B cell (primary cell): ENCODE results near the gene SCN2B. TPM values are rescaled to one million over a fixed set of nuclear protein-coding genes. Genes with fewer than 3 reads are reported as not detected.

Experiments used
- ATAC-seq: fragments of 200-7000 bp; cut with Tn5 transposase; one replicate; pipeline ENCODE4 v1.10.0; 2021; ENCODE audit warnings: low read depth, mild to moderate bottlenecking, moderate number of reproducible peaks, moderate library complexity
- CTCF ChIA-PET: fragments of 350-600 bp; sonication (Branson Sonifier 250); formaldehyde crosslinking; loops from one replicate; lab custom pipeline; 2021; ENCODE audit warnings: antibody characterized with exemption, inconsistent platforms; lab: Charles Lee
- POLR2A ChIA-PET: fragments of 350-600 bp; sonication (Branson Sonifier 250); formaldehyde crosslinking; loops from one replicate; lab custom pipeline; 2021; ENCODE audit warnings: antibody characterized with exemption; lab: Charles Lee
- DNase-seq: peaks from one replicate; pipeline ENCODE4 v3.0.0; 2013
- H2AFZ ChIP-seq: 2 replicates; pipeline ENCODE4 v1.6.1; 2012; ENCODE audit warnings: mild to moderate bottlenecking, low read depth, low read length; ENCODE audit not compliant: insufficient read depth, poor library complexity, severe bottlenecking
- H3K27ac ChIP-seq, 2 donors: 1 replicate in 1 of 2; 2 replicates in 1 of 2; pipeline ENCODE4 v1.5.1; 2012 to 2013; ENCODE audit warnings: low read length in 2 of 2, mild to moderate bottlenecking in 2 of 2, moderate library complexity in 1 of 2
- H3K27me3 ChIP-seq, 4 experiments: fragments of 200-600 bp in 1 of 4; sonication (generic) in 1 of 4; replicated peaks in 1 of 4; 1 replicate in 2 of 4; 2 replicates in 2 of 4; pipeline versions ENCODE4 v1.6.1 to v1.7.0; 2013 to 2016; ENCODE audit warnings: low read length in 3 of 4, mild to moderate bottlenecking in 2 of 4, mixed read lengths in 1 of 4, moderate library complexity in 1 of 4; ENCODE audit not compliant: insufficient read depth in 4 of 4, control insufficient read depth in 3 of 4; ENCODE audit errors: control extremely low read depth in 1 of 4
- H3K36me3 ChIP-seq, 2 experiments: replicated peaks in 1 of 2; 1 replicate in 1 of 2; 2 replicates in 1 of 2; pipeline versions ENCODE4 v1.6.1 to v1.7.1; 2013; ENCODE audit warnings: low read length in 1 of 2; ENCODE audit not compliant: insufficient read depth in 2 of 2, control insufficient read depth in 1 of 2; ENCODE audit errors: control extremely low read depth in 1 of 2, extremely low read depth in 1 of 2
- H3K4me1 ChIP-seq, 2 donors: fragments of 200-600 bp in 1 of 2; sonication (generic) in 1 of 2; 1 replicate in 1 of 2; 2 replicates in 1 of 2; pipeline versions ENCODE4 v1.5.1 to v1.6.1; 2013 to 2017; ENCODE audit warnings: low read length in 2 of 2; ENCODE audit not compliant: control insufficient read depth in 2 of 2, insufficient read depth in 2 of 2
- H3K4me2 ChIP-seq: replicated peaks from 2 replicates; pipeline ENCODE3; 2012; ENCODE audit warnings: mild to moderate bottlenecking, low read depth, low read length; ENCODE audit not compliant: poor library complexity, severe bottlenecking
- H3K4me3 ChIP-seq, 5 experiments: fragments of 200-600 bp in 1 of 5; sonication (generic) in 1 of 5; 1 replicate in 3 of 5; 2 replicates in 2 of 5; pipeline versions ENCODE4 v1.5.1 to v1.7.0; 2011 to 2016; ENCODE audit warnings: low read length in 4 of 5, mild to moderate bottlenecking in 4 of 5, low read depth in 2 of 5, control low read depth in 1 of 5, moderate library complexity in 1 of 5; ENCODE audit not compliant: insufficient read depth in 1 of 5; ENCODE audit errors: control extremely low read depth in 1 of 5, extremely low read depth in 1 of 5
- H3K79me2 ChIP-seq: fragments of 200-600 bp; sonication (generic); one replicate; pipeline ENCODE4 v1.6.0; 2016; ENCODE audit warnings: low read length; ENCODE audit not compliant: control insufficient read depth, insufficient read depth
- H3K9ac ChIP-seq: fragments of 200-600 bp; sonication (generic); 2 replicates; pipeline ENCODE4 v1.6.1; 2017; ENCODE audit warnings: mild to moderate bottlenecking, low read length, moderate library complexity
- H3K9me3 ChIP-seq, 3 donors: one replicate each; pipeline versions ENCODE4 v1.6.1 to v1.7.1; 2013; ENCODE audit warnings: low read length in 2 of 3; ENCODE audit not compliant: control insufficient read depth in 2 of 3, insufficient read depth in 1 of 3; ENCODE audit errors: control extremely low read depth in 1 of 3
- H4K20me1 ChIP-seq: 2 replicates; pipeline ENCODE4 v1.6.0; 2012; ENCODE audit warnings: mild to moderate bottlenecking, low read length; ENCODE audit not compliant: insufficient read depth, control insufficient read depth, poor library complexity, severe bottlenecking
- H3K27ac Mint-ChIP-seq: one replicate; pipeline ENCODE4 v1.8.0; 2021; ENCODE audit warnings: mixed read lengths
- H3K27me3 Mint-ChIP-seq: one replicate; pipeline ENCODE4 v1.8.0; 2021; ENCODE audit warnings: mixed read lengths
- H3K4me1 Mint-ChIP-seq: one replicate; pipeline ENCODE4 v1.8.0; 2021; ENCODE audit warnings: mixed read lengths
- H3K4me3 Mint-ChIP-seq: one replicate; pipeline ENCODE4 v1.8.0; 2021; ENCODE audit warnings: mixed read lengths
- H3K9me3 Mint-ChIP-seq: one replicate; pipeline ENCODE4 v1.8.0; 2022; ENCODE audit warnings: mixed read lengths; ENCODE audit not compliant: insufficient read depth
- EZH2 ChIP-seq: IDR thresholded peaks from 2 replicates; pipeline ENCODE4 v1.6.1; 2012; ENCODE audit warnings: borderline replicate concordance, low read depth, mild to moderate bottlenecking, moderate library complexity, low read length; ENCODE audit not compliant: insufficient read depth, poor library complexity, severe bottlenecking
- WGBS: methylation state at CpG from one replicate; pipeline ENCODE4 v1.1.5; 2013; ENCODE audit warnings: missing lambda C conversion rate; ENCODE audit not compliant: insufficient coverage; 5-methylcytosine and 5-hydroxymethylcytosine counted together
- intact Hi-C: fragments of 100-400 bp; cut with micrococcal nuclease; formaldehyde crosslinking; loops from one replicate; pipeline ENCODE4 v1.10.0; 2022
- polyA plus RNA-seq: library from polyadenylated mRNA; depleted of rRNA; stranded (reverse); fragments of >200 nt; gene quantifications from 2 replicates; pipeline ENCODE4 v1.2.3, GENCODE V29; 2012
- total RNA-seq, 2 donors: library from RNA; stranded (reverse); fragments of 120-200 nt in 1 of 2; gene quantifications; 1 replicate in 1 of 2; 2 replicates in 1 of 2; pipeline versions ENCODE4 v1.2.3 to v1.2.4, GENCODE V29; 2013 to 2022
- TF ChIP-seq, protein P1 (sequence below): fragments of 200-600 bp; IDR thresholded peaks from one replicate; pipeline ENCODE4 v1.8.0; 2022; ENCODE audit warnings: antibody characterized with exemption, mild to moderate bottlenecking

The SCN2B gene
- total and polyA plus RNA-seq, 2 donors (not counting 1 experiment from before 2014, with no cell fraction given): not detected

DNA sequence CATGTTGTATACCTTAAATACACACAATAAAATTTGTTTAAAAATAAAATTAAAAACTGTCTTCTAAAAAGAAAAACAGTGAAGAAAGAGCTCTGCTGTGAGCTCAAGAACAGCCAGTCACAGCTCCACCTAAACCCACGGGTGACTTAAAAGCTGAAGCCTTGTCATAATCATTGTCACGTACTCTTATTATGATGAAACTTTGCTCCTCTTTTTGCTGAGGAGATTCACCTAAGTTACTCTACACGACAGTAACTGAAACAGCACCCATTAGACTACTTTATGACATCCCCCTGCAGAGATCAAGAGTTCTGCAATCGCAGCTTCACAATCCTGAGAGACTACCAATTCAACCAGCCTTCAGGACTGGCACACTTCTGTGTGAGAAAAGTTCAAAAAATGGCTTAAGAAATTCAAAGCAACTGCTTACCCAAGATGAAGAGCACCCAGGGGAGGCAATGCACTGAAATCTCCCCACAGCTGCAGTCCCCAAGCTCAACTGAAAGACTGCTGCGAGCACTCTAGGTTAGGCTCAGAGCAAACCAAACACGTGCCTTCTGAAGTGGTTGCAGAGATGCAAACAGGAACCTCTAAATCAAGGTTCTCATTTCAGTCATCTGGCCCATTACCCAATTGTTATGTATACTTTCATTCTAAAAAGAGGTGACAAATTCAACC, 48.2 kb upstream of the SCN2B start, which contains the start of gene JAML:
Gene JAML (minus strand): TSS at position 501 of the 678 bp plus-strand sequence. CDS start 10,145 bp downstream, outside the sequence.
- Histone ChIP-seq H4K20me1 (no peaks in the 10 kb centered on the region), H3K9me3 (no peaks in the 10 kb centered on the region), H3K79me2 (no peaks in the 10 kb centered on the region), H3K27ac (no peak within 1 kb of the TSS), H3K27me3 (peaks cover 0 to 32% (median 26%) of the 10 kb centered on the region in 4 experiments), H3K4me1 (peaks cover 60% of the 10 kb centered on the region in 2 donors), H2AFZ (no peak within 1 kb of the TSS), H3K36me3 (no peaks in the 10 kb centered on the region), H3K9ac (no peak within 1 kb of the TSS), H3K4me2 (peak within 1 kb of the TSS; percentile 10), H3K4me3 (peak within 1 kb of the TSS in 1 of 5 experiments; percentile 88)
- Mint-ChIP-seq H3K4me3 (peak within 1 kb of the TSS; percentile 76), H3K9me3 (no peaks in the 10 kb centered on the region), H3K27ac (peak within 1 kb of the TSS; percentile 4), H3K27me3 (peaks cover 34% of the 10 kb centered on the region), H3K4me1 (peaks cover 55% of the 10 kb centered on the region)
- CTCF ChIA-PET: interaction anchor here (0.5 to 3.4 kb wide), 7 partner anchors 10 to 995 kb away, joined by 3 to 20 read pairs (median 4); partner anchors contain the start of gene MPZL3
- intact Hi-C loops: loop anchor here (5.0 to 10.0 kb wide), 2 partner anchors 43 to 210 kb away; no protein-coding TSS in a partner anchor
- POLR2A ChIA-PET: interaction anchor here (0.6 kb wide), 1 partner anchor 10 kb away, joined by 3 read pairs; no protein-coding TSS in a partner anchor
- peak; percentile 69 for ATAC-seq
- WGBS: 8% methylated on average over 6 of the region's 6 CpGs
- peak; percentile 56 for DNase-seq
- TF ChIP-seq, protein P1, sequence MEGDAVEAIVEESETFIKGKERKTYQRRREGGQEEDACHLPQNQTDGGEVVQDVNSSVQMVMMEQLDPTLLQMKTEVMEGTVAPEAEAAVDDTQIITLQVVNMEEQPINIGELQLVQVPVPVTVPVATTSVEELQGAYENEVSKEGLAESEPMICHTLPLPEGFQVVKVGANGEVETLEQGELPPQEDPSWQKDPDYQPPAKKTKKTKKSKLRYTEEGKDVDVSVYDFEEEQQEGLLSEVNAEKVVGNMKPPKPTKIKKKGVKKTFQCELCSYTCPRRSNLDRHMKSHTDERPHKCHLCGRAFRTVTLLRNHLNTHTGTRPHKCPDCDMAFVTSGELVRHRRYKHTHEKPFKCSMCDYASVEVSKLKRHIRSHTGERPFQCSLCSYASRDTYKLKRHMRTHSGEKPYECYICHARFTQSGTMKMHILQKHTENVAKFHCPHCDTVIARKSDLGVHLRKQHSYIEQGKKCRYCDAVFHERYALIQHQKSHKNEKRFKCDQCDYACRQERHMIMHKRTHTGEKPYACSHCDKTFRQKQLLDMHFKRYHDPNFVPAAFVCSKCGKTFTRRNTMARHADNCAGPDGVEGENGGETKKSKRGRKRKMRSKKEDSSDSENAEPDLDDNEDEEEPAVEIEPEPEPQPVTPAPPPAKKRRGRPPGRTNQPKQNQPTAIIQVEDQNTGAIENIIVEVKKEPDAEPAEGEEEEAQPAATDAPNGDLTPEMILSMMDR: no peak
- TF ChIP-seq EZH2: no peak

DNA sequence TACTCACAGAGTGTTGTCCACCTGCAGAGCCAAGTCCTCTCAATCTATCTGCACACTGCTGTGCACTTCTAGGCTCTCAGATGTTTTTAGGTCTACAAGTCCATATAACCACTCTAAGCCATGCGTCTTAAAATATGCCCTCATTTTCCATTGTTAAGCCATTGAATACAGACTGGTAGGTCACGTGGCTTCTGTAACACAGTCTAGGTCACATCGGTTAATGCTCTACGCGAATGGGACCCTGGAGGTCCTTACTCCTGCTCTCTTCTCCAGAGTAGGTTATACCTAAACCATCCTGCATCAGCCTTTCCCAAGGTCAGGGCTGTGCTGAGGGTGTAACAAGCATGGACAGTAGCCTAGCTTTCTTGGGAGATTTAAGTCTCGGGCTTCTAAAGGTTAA, 47.6 kb upstream of the SCN2B start:
- TF ChIP-seq, protein P1: no peak
- no peak for TF ChIP-seq EZH2
- ATAC-seq (no peak), DNase-seq (no peak)
- H4K20me1 ChIP-seq: no peaks in the 10 kb centered on the region
- no peak overlapping the region for H2AFZ ChIP-seq
- no peaks in the 10 kb centered on the region for H3K36me3 ChIP-seq
- Mint-ChIP-seq H3K27me3 (peaks cover 40% of the 10 kb centered on the region), H3K9me3 (no peaks in the 10 kb centered on the region), H3K27ac (no peak overlapping the region), H3K4me3 (peak overlapping the region; percentile 46), H3K4me1 (peaks cover 49% of the 10 kb centered on the region)
- peaks cover 0 to 38% (median 28%) of the 10 kb centered on the region in 4 experiments for H3K27me3 ChIP-seq
- no peaks in the 10 kb centered on the region for H3K79me2 ChIP-seq
- ChIA-PET POLR2A (no interaction called here), CTCF (interaction anchor here (0.8 to 1.4 kb wide), 4 partner anchors 9 to 127 kb away, joined by 3 to 6 read pairs (median 4); no protein-coding TSS in a partner anchor)
- peaks cover 53% of the 10 kb centered on the region in 2 donors for H3K4me1 ChIP-seq
- no peak overlapping the region for H3K9ac ChIP-seq
- H3K27ac ChIP-seq: no peak overlapping the region
- no peak overlapping the region for H3K4me2 ChIP-seq
- WGBS: 20% methylated on average over 4 of the region's 6 CpGs
- intact Hi-C loops: loop anchor here (10.0 kb wide), 1 partner anchor 209 kb away; no protein-coding TSS in a partner anchor
- peak overlapping the region in 1 of 5 experiments; percentile 88 for H3K4me3 ChIP-seq
- no peaks in the 10 kb centered on the region for H3K9me3 ChIP-seq
